H9 (cell line): ENCODE results near the gene CHN2. TPM values are rescaled to one million over a fixed set of nuclear protein-coding genes. Genes with fewer than 3 reads are reported as not detected.

Experiments used
- DNase-seq: peaks from one replicate; pipeline ENCODE4 v3.0.0-alpha.2; 2017
- H2AFZ ChIP-seq: one replicate; pipeline ENCODE4 v1.6.1; 2013; ENCODE audit warnings: mild to moderate bottlenecking, low read length, control low read depth, moderate library complexity
- H2AK5ac ChIP-seq: 2 replicates; pipeline ENCODE4 v1.6.1; 2013; ENCODE audit warnings: low read length, control low read depth, mixed read lengths; ENCODE audit not compliant: insufficient read length
- H2BK120ac ChIP-seq: one replicate; pipeline ENCODE4 v1.6.1; 2013; ENCODE audit warnings: low read depth, mild to moderate bottlenecking, low read length, control low read depth, inconsistent platforms; ENCODE audit not compliant: poor library complexity, severe bottlenecking
- H2BK12ac ChIP-seq: 2 replicates; pipeline ENCODE4 v1.6.1; 2013; ENCODE audit warnings: low read length, control low read depth, mixed read lengths, low read depth; ENCODE audit not compliant: insufficient read length
- H2BK15ac ChIP-seq: 2 replicates; pipeline ENCODE4 v1.6.1; 2013; ENCODE audit warnings: low read depth, low read length, control low read depth
- H2BK20ac ChIP-seq: one replicate; pipeline ENCODE4 v1.6.1; 2013; ENCODE audit warnings: low read depth, mild to moderate bottlenecking, low read length, control low read depth, inconsistent platforms; ENCODE audit not compliant: poor library complexity, severe bottlenecking
- H2BK5ac ChIP-seq: 2 replicates; pipeline ENCODE4 v1.6.1; 2013; ENCODE audit warnings: low read length, control low read depth, mixed read lengths; ENCODE audit not compliant: insufficient read length
- H3K14ac ChIP-seq: 2 replicates; pipeline ENCODE4 v1.6.1; 2013; ENCODE audit warnings: low read length, control low read depth; ENCODE audit not compliant: insufficient read depth
- H3K18ac ChIP-seq: 2 replicates; pipeline ENCODE4 v1.6.1; 2013; ENCODE audit warnings: low read depth, mild to moderate bottlenecking, mixed read lengths, low read length, control low read depth; ENCODE audit not compliant: insufficient read length
- H3K23ac ChIP-seq: 2 replicates; pipeline ENCODE4 v1.6.1; 2013; ENCODE audit warnings: low read length, control low read depth, mixed read lengths, low read depth; ENCODE audit not compliant: insufficient read length
- H3K23me2 ChIP-seq: 2 replicates; pipeline ENCODE4 v1.6.1; 2013; ENCODE audit warnings: low read depth, mild to moderate bottlenecking, mixed read lengths, low read length, control low read depth; ENCODE audit not compliant: insufficient read length, poor library complexity, severe bottlenecking
- H3K27ac ChIP-seq: 2 replicates; pipeline ENCODE4 v1.5.1; 2013; ENCODE audit warnings: low read length, control low read depth, mixed read lengths, low read depth; ENCODE audit not compliant: insufficient read length
- H3K27me3 ChIP-seq: 2 replicates; pipeline ENCODE4 v1.6.1; 2013; ENCODE audit warnings: low read length, control low read depth, inconsistent platforms; ENCODE audit not compliant: insufficient read depth
- H3K4ac ChIP-seq: 2 replicates; pipeline ENCODE4 v1.6.1; 2013; ENCODE audit warnings: low read depth, mild to moderate bottlenecking, control low read depth, inconsistent platforms, low read length, moderate library complexity
- H3K4me1 ChIP-seq: 2 replicates; pipeline ENCODE4 v1.6.1; 2013; ENCODE audit warnings: low read length, control low read depth, inconsistent platforms; ENCODE audit not compliant: insufficient read depth
- H3K4me2 ChIP-seq: 2 replicates; pipeline ENCODE4 v1.6.1; 2013; ENCODE audit warnings: low read length, control low read depth, mixed read lengths; ENCODE audit not compliant: insufficient read length, insufficient read depth
- H3K56ac ChIP-seq: 2 replicates; pipeline ENCODE4 v1.6.1; 2013; ENCODE audit warnings: low read depth, mild to moderate bottlenecking, mixed read lengths, low read length, control low read depth; ENCODE audit not compliant: insufficient read length
- H3K79me1 ChIP-seq: 2 replicates; pipeline ENCODE4 v1.6.1; 2013; ENCODE audit warnings: low read depth, mild to moderate bottlenecking, moderate library complexity, low read length, control low read depth, inconsistent platforms; ENCODE audit not compliant: insufficient read depth, poor library complexity, severe bottlenecking
- H3K79me2 ChIP-seq: 2 replicates; pipeline ENCODE4 v1.6.1; 2013; ENCODE audit warnings: low read length, control low read depth, inconsistent platforms; ENCODE audit not compliant: insufficient read depth
- H3K9ac ChIP-seq: 2 replicates; pipeline ENCODE4 v1.6.1; 2013; ENCODE audit warnings: low read length, control low read depth, mixed read lengths; ENCODE audit not compliant: insufficient read length; ENCODE audit errors: extremely low read depth
- H3K9me3 ChIP-seq: one replicate; pipeline ENCODE4 v1.6.1; 2013; ENCODE audit warnings: low read depth, low read length, inconsistent platforms; ENCODE audit not compliant: control insufficient read depth
- H3T11ph ChIP-seq: one replicate; pipeline ENCODE4 v1.6.1; 2013; ENCODE audit warnings: mild to moderate bottlenecking, low read length, control low read depth, inconsistent platforms
- H4K20me1 ChIP-seq: one replicate; pipeline ENCODE4 v1.6.1; 2013; ENCODE audit not compliant: control insufficient read depth, insufficient read length, insufficient read depth
- H4K5ac ChIP-seq: 2 replicates; pipeline ENCODE4 v1.6.1; 2013; ENCODE audit warnings: low read depth, mild to moderate bottlenecking, mixed read lengths, low read length, control low read depth; ENCODE audit not compliant: insufficient read length
- H4K8ac ChIP-seq: replicated peaks from 2 replicates; pipeline ENCODE4 v1.6.1; 2013; ENCODE audit warnings: low read length, control low read depth, mixed read lengths, low read depth; ENCODE audit not compliant: insufficient read length
- H4K91ac ChIP-seq: 2 replicates; pipeline ENCODE4 v1.6.1; 2013; ENCODE audit warnings: low read depth, mild to moderate bottlenecking, moderate library complexity, mixed read lengths, low read length, control low read depth; ENCODE audit not compliant: insufficient read length
- H3K27ac Mint-ChIP-seq, 3 experiments: 2 replicates in 2 of 3; 3 replicates in 1 of 3; pipeline ENCODE4 v1.8.0; 2020 to 2021; ENCODE audit warnings: mixed read lengths in 3 of 3, mild to moderate bottlenecking in 1 of 3, moderate library complexity in 1 of 3
- H3K27me3 Mint-ChIP-seq: 2 replicates; pipeline ENCODE4 v1.8.0; 2021; ENCODE audit warnings: low read depth, mild to moderate bottlenecking, moderate library complexity, mixed read lengths
- H3K36me3 Mint-ChIP-seq, 3 experiments: 2 replicates in 2 of 3; 3 replicates in 1 of 3; pipeline ENCODE4 v1.8.0; 2020 to 2021; ENCODE audit warnings: low read depth in 3 of 3, mixed read lengths in 3 of 3; ENCODE audit not compliant: insufficient read depth in 1 of 3
- H3K4me1 Mint-ChIP-seq, 2 experiments: 2 replicates each; pipeline ENCODE4 v1.8.0; 2020; ENCODE audit warnings: mixed read lengths in 2 of 2
- H3K4me3 Mint-ChIP-seq, 2 experiments: 2 replicates in 1 of 2; 3 replicates in 1 of 2; pipeline ENCODE4 v1.8.0; 2020 to 2021; ENCODE audit warnings: mild to moderate bottlenecking in 2 of 2, mixed read lengths in 2 of 2, moderate library complexity in 1 of 2
- H3K9me3 Mint-ChIP-seq, 2 experiments: 2 replicates in 1 of 2; 3 replicates in 1 of 2; pipeline ENCODE4 v1.8.0; 2020; ENCODE audit warnings: mild to moderate bottlenecking in 2 of 2, mixed read lengths in 2 of 2, moderate library complexity in 1 of 2
- WGBS: extraction: QIAGEN DNeasy Blood & Tissue Kit; methylation state at CpG from one replicate; pipeline ENCODE4 v1.1.7; 2013; ENCODE audit warnings: missing lambda C conversion rate, low lambda C conversion rate, mixed read lengths; ENCODE audit not compliant: insufficient read length; ENCODE audit errors: extremely low coverage; 5-methylcytosine and 5-hydroxymethylcytosine counted together
- total RNA-seq: library from RNA; stranded (reverse); gene quantifications from 2 replicates; pipeline ENCODE4 v1.2.1, GENCODE V29; 2021
- TF ChIP-seq, protein P1 (sequence below): fragments of 200-600 bp; sonication (generic); conservative IDR thresholded peaks from 3 replicates; pipeline ENCODE4 v1.8.0; 2021; ENCODE audit warnings: antibody characterized with exemption, mild to moderate bottlenecking

The CHN2 gene
- total RNA-seq, 1 experiment from 2014 or later: 3.3 TPM

- Histone ChIP-seq H3K23me2 (no peaks in the 10 kb centered on the region), H2BK20ac (no peak overlapping the region), H2AFZ (no peak overlapping the region), H4K20me1 (no peaks in the 10 kb centered on the region), H3T11ph (no peak overlapping the region), H3K9ac (no peak overlapping the region), H3K79me1 (no peaks in the 10 kb centered on the region), H2BK5ac (no peak overlapping the region), H4K91ac (no peak overlapping the region), H3K4ac (no peak overlapping the region), H2BK15ac (no peak overlapping the region), H3K18ac (no peak overlapping the region), H3K79me2 (no peaks in the 10 kb centered on the region), H2BK120ac (no peak overlapping the region), H3K27me3 (no peaks in the 10 kb centered on the region), H3K56ac (no peak overlapping the region), H3K4me1 (no peaks in the 10 kb centered on the region), H3K9me3 (no peaks in the 10 kb centered on the region), H3K4me2 (no peak overlapping the region), H3K27ac (no peak overlapping the region), H2BK12ac (no peak overlapping the region), H4K8ac (no peak overlapping the region), H4K5ac (no peak overlapping the region), H3K14ac (no peak overlapping the region), H2AK5ac (no peak overlapping the region), H3K23ac (no peak overlapping the region)
- H3K27me3 Mint-ChIP-seq: peaks cover 1% of the 10 kb centered on the region
- H3K4me3 Mint-ChIP-seq: no peak overlapping the region
- H3K4me1 Mint-ChIP-seq: peaks cover 0 to 6% of the 10 kb centered on the region in 2 experiments; a peak in 3 of 4 replicates
- H3K36me3 Mint-ChIP-seq: no peaks in the 10 kb centered on the region
- no CpG with 5 or more reads among the region's 5 CpGs for WGBS
- no peaks in the 10 kb centered on the region for H3K9me3 Mint-ChIP-seq
- TF ChIP-seq, protein P1, sequence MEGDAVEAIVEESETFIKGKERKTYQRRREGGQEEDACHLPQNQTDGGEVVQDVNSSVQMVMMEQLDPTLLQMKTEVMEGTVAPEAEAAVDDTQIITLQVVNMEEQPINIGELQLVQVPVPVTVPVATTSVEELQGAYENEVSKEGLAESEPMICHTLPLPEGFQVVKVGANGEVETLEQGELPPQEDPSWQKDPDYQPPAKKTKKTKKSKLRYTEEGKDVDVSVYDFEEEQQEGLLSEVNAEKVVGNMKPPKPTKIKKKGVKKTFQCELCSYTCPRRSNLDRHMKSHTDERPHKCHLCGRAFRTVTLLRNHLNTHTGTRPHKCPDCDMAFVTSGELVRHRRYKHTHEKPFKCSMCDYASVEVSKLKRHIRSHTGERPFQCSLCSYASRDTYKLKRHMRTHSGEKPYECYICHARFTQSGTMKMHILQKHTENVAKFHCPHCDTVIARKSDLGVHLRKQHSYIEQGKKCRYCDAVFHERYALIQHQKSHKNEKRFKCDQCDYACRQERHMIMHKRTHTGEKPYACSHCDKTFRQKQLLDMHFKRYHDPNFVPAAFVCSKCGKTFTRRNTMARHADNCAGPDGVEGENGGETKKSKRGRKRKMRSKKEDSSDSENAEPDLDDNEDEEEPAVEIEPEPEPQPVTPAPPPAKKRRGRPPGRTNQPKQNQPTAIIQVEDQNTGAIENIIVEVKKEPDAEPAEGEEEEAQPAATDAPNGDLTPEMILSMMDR: no peak
- no peak for DNase-seq
- H3K27ac Mint-ChIP-seq: no peak overlapping the region
These were observed 228.3 kb downstream of the CHN2 start for GRCh38 chr7:29422829-29423228.
